ENCODE data around the gene VIL1.

VIL1 gene

DNA sequence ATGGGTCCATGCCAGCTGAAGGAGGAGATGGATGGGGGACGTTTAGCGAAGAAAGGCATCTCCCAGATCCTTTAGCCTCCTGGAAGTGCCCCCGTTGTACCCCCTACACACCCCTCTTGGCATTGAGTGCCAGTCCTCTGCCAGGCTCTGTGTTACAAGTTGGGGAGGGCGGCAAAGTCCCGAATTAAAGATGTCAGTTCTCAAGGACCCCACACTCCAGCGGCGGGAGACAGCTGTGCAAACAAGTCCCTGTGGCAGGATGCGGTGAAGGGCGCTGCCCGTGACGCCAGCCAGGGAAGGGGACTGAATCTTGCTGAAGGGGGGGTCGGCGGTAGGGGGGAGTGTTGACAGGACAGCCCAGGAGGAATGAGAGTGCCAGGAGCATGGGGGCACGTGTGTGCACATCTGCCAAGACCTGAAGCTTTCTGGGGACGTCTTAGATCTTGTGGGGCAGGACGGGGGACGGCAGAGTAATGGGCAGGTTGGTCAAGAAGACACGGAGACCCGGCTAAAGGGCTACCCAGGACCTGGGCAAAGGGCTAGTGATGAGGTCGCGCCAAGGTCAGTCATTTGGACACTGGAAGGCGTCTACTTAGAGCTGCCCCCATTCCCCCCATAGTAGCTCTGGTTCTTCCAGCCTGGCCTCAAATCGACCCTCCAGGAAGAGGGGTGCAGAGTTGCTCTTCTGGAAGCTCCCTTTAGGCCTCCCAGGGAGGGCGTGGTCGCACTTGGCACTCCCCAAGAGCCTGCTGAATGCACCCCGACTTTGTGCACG is 22.0 kb upstream of the VIL1 start:
- TF ChIP-seq GABPA (IDR thresholded peaks at IDR 0.05; ENCODE audit: low read depth) (no peak), SPI1 (IDR thresholded peaks at IDR 0.05; ENCODE audit: borderline replicate concordance, low read depth) (no peak), POLR2AphosphoS5 (IDR thresholded peaks at IDR 0.05; ENCODE audit: low read depth) (no peak)
- TF ChIP-seq, protein P1, sequence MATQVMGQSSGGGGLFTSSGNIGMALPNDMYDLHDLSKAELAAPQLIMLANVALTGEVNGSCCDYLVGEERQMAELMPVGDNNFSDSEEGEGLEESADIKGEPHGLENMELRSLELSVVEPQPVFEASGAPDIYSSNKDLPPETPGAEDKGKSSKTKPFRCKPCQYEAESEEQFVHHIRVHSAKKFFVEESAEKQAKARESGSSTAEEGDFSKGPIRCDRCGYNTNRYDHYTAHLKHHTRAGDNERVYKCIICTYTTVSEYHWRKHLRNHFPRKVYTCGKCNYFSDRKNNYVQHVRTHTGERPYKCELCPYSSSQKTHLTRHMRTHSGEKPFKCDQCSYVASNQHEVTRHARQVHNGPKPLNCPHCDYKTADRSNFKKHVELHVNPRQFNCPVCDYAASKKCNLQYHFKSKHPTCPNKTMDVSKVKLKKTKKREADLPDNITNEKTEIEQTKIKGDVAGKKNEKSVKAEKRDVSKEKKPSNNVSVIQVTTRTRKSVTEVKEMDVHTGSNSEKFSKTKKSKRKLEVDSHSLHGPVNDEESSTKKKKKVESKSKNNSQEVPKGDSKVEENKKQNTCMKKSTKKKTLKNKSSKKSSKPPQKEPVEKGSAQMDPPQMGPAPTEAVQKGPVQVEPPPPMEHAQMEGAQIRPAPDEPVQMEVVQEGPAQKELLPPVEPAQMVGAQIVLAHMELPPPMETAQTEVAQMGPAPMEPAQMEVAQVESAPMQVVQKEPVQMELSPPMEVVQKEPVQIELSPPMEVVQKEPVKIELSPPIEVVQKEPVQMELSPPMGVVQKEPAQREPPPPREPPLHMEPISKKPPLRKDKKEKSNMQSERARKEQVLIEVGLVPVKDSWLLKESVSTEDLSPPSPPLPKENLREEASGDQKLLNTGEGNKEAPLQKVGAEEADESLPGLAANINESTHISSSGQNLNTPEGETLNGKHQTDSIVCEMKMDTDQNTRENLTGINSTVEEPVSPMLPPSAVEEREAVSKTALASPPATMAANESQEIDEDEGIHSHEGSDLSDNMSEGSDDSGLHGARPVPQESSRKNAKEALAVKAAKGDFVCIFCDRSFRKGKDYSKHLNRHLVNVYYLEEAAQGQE (IDR thresholded peaks at IDR 0.05; ENCODE audit: insufficient replicate concordance, low read depth), result no peak
- TF ChIP-seq, protein P2, sequence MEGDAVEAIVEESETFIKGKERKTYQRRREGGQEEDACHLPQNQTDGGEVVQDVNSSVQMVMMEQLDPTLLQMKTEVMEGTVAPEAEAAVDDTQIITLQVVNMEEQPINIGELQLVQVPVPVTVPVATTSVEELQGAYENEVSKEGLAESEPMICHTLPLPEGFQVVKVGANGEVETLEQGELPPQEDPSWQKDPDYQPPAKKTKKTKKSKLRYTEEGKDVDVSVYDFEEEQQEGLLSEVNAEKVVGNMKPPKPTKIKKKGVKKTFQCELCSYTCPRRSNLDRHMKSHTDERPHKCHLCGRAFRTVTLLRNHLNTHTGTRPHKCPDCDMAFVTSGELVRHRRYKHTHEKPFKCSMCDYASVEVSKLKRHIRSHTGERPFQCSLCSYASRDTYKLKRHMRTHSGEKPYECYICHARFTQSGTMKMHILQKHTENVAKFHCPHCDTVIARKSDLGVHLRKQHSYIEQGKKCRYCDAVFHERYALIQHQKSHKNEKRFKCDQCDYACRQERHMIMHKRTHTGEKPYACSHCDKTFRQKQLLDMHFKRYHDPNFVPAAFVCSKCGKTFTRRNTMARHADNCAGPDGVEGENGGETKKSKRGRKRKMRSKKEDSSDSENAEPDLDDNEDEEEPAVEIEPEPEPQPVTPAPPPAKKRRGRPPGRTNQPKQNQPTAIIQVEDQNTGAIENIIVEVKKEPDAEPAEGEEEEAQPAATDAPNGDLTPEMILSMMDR (IDR thresholded peaks at IDR 0.05; ENCODE audit: insufficient read depth, low read length), result no peak
- Histone ChIP-seq H3K4me3 (replicated peaks; ENCODE audit: insufficient read depth, low read length) (peak overlapping the region; percentile 37), H3K27ac (replicated peaks) (peak overlapping the region; percentile 100), H3K27me3 (ENCODE audit: insufficient read depth, poor library complexity, severe bottlenecking) (no peaks in the 10 kb centered on the region)
- DNase-seq (ENCODE audit: low read depth in 1 of 2, low spot score in 1 of 2), result peak in 1 of 2 experiments; percentile 48

GRCh38 chr2:218397463-218397819 is 21.5 kb upstream of the VIL1 start:
- H3K27me3 ChIP-seq (ENCODE audit: insufficient read depth, poor library complexity, severe bottlenecking), result no peaks in the 10 kb centered on the region
- no peak for DNase-seq (ENCODE audit: low read depth in 1 of 2, low spot score in 1 of 2)
- H3K27ac ChIP-seq (replicated peaks), result no peak overlapping the region
- no peak for TF ChIP-seq GABPA (IDR thresholded peaks at IDR 0.05; ENCODE audit: low read depth)
- TF ChIP-seq, protein P2 (IDR thresholded peaks at IDR 0.05; ENCODE audit: insufficient read depth, low read length), result no peak
- TF ChIP-seq, protein P1 (IDR thresholded peaks at IDR 0.05; ENCODE audit: insufficient replicate concordance, low read depth), result no peak
- TF ChIP-seq SPI1 (IDR thresholded peaks at IDR 0.05; ENCODE audit: borderline replicate concordance, low read depth), result no peak
- TF ChIP-seq POLR2AphosphoS5 (IDR thresholded peaks at IDR 0.05; ENCODE audit: low read depth), result no peak
- H3K4me3 ChIP-seq (replicated peaks; ENCODE audit: insufficient read depth, low read length), result no peak overlapping the region

GRCh38 chr2:218397820-218398436 is 21.0 kb upstream of the VIL1 start:
- no peak overlapping the region for H3K4me3 ChIP-seq (replicated peaks; ENCODE audit: insufficient read depth, low read length)

More at GRCh38 chr2:218397820-218398436, 21.0 kb upstream of the VIL1 start:
- TF ChIP-seq, protein P2 (IDR thresholded peaks at IDR 0.05; ENCODE audit: insufficient read depth, low read length), result no peak
- TF ChIP-seq POLR2AphosphoS5 (IDR thresholded peaks at IDR 0.05; ENCODE audit: low read depth) (no peak), SPI1 (IDR thresholded peaks at IDR 0.05; ENCODE audit: borderline replicate concordance, low read depth) (no peak), GABPA (IDR thresholded peaks at IDR 0.05; ENCODE audit: low read depth) (no peak)
- TF ChIP-seq, protein P1 (IDR thresholded peaks at IDR 0.05; ENCODE audit: insufficient replicate concordance, low read depth), result no peak
- Histone ChIP-seq H3K27me3 (ENCODE audit: insufficient read depth, poor library complexity, severe bottlenecking) (no peaks in the 10 kb centered on the region), H3K27ac (replicated peaks) (no peak overlapping the region)
- no peak for DNase-seq (ENCODE audit: low read depth in 1 of 2, low spot score in 1 of 2)

All from HL-60 (cell line).